Measurements from ENCODE around the gene IL1RAPL1.

DNA sequence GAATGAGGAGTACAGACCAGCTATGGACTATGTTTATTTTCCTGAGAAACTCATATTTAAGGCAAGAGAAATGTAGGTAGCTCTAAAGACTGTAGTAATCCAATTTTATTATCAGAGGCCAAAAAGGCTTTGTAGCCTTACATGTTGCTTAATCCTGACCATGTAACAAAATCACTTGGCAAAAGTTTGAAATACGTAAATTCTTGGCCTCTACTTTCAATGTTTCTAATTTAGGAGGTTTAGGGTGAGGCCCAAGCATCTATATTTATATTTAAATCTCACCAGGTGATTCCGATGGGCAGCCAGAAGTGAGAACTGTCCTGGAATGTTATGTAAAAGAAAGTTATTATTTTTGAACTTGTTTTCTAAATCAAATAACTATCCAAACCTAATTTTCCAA is 289.7 kb downstream of the IL1RAPL1 start:
- TF ChIP-seq, protein P1, sequence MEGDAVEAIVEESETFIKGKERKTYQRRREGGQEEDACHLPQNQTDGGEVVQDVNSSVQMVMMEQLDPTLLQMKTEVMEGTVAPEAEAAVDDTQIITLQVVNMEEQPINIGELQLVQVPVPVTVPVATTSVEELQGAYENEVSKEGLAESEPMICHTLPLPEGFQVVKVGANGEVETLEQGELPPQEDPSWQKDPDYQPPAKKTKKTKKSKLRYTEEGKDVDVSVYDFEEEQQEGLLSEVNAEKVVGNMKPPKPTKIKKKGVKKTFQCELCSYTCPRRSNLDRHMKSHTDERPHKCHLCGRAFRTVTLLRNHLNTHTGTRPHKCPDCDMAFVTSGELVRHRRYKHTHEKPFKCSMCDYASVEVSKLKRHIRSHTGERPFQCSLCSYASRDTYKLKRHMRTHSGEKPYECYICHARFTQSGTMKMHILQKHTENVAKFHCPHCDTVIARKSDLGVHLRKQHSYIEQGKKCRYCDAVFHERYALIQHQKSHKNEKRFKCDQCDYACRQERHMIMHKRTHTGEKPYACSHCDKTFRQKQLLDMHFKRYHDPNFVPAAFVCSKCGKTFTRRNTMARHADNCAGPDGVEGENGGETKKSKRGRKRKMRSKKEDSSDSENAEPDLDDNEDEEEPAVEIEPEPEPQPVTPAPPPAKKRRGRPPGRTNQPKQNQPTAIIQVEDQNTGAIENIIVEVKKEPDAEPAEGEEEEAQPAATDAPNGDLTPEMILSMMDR (conservative IDR thresholded peaks at IDR 0.05; ENCODE audit: low read length), result no peak
- TF ChIP-seq EZH2phosphoT487 (IDR thresholded peaks at IDR 0.05; ENCODE audit: borderline replicate concordance), result no peak
